Heart right ventricle (tissue), 16 donors: ENCODE measurements around the gene SVEP1. TPM values are rescaled to one million over a fixed set of nuclear protein-coding genes. Genes with fewer than 3 reads are reported as not detected.
"Not testable (repeated sequence)": the region's sequence is repeated elsewhere in the genome, so short reads cannot be mapped to it uniquely, and the experiment has no call there.

ENCODE experiments used
- ATAC-seq, 8 donors: fragments of 200-7000 bp; cut with Tn5 transposase; one replicate each; pipeline ENCODE4 v1.9.1; 2020; ENCODE audit warnings: mild to moderate bottlenecking in 8 of 8, moderate library complexity in 8 of 8, moderate number of reproducible peaks in 1 of 8
- DNase-seq, 2 donors: peaks; one replicate each; pipeline ENCODE4 v3.0.0-alpha.2; 2020
- H3K27ac ChIP-seq, 10 donors: fragments of 200-600 bp; sonication (generic) in 2 of 10; one replicate each; pipeline versions ENCODE4 v1.5.0 to v1.8.0; 2020 to 2022; ENCODE audit warnings: mild to moderate bottlenecking in 3 of 10
- H3K27me3 ChIP-seq, 7 donors: fragments of 200-600 bp; one replicate each; pipeline ENCODE4 v1.8.0; 2021 to 2022; ENCODE audit warnings: mild to moderate bottlenecking in 2 of 7
- H3K36me3 ChIP-seq, 9 donors: fragments of 200-600 bp; sonication (generic) in 1 of 9; one replicate each; pipeline versions ENCODE4 v1.5.0 to v1.8.0; 2020 to 2022; ENCODE audit warnings: mild to moderate bottlenecking in 2 of 9
- H3K4me1 ChIP-seq, 9 donors: fragments of 200-600 bp; sonication (generic) in 1 of 9; one replicate each; pipeline versions ENCODE4 v1.5.0 to v1.8.0; 2020 to 2022; ENCODE audit warnings: mild to moderate bottlenecking in 4 of 9
- H3K4me3 ChIP-seq, 10 donors: fragments of 200-600 bp; sonication (generic) in 2 of 10; one replicate each; pipeline versions ENCODE4 v1.5.0 to v1.8.0; 2020 to 2022; ENCODE audit warnings: mild to moderate bottlenecking in 7 of 10, moderate library complexity in 2 of 10
- H3K9me3 ChIP-seq, 11 donors: fragments of 200-600 bp in 10 of 11; sonication (generic) in 2 of 11; one replicate each; pipeline versions ENCODE4 v1.5.0 to v1.8.0; 2013 to 2022; ENCODE audit warnings: mild to moderate bottlenecking in 2 of 11, control low read depth in 1 of 11, moderate library complexity in 1 of 11
- CTCF ChIP-seq, 9 donors: fragments of 200-600 bp; sonication (generic) in 2 of 9; IDR thresholded peaks; one replicate each; pipeline versions ENCODE4 v1.5.0 to v1.8.0; 2021 to 2022; ENCODE audit warnings: antibody characterized with exemption in 9 of 9, mild to moderate bottlenecking in 5 of 9, moderate library complexity in 1 of 9
- WGBS, 2 donors: extraction: QIAGEN DNeasy Blood & Tissue Kit; methylation state at CpG; one replicate each; pipeline ENCODE4 v1.1.7; 2013; ENCODE audit warnings: inconsistent platforms in 1 of 2; 5-methylcytosine and 5-hydroxymethylcytosine counted together
- intact Hi-C, 10 donors: fragments of 100-400 bp; cut with DNase I; formaldehyde crosslinking; loops; one replicate each; pipeline versions ENCODE4 v1.11.1 to v1.14.2; 2022
- polyA plus RNA-seq, 2 donors: library from polyadenylated mRNA; stranded (reverse); fragments of 200-250 nt; gene quantifications; one replicate each; pipeline ENCODE4 v1.2.3, GENCODE V29; 2013
- total RNA-seq, 10 donors: library from RNA; stranded (reverse); fragmentation: NEBNext Ultra II Directional in 3 of 10; extraction: Animal tissue kit (Norgen Biotek cat#: 25700) in 3 of 10; gene quantifications; one replicate each; pipeline versions ENCODE4 v1.2.1 to v1.2.4, GENCODE V29; 2021 to 2023
- donor health status: Arrhythmogenic right ventricular cardiomyopathy.
- donor health status: ischemic (EF 13 %, LVEDD 7.1; RV severe dilation, severe dysfunction).
- donor health status: healthy with polysubstance abuse.
- donor health status: DM: no; HTN: yes; CAD: no.
- donor health status: DM: no; HTN: no; CAD: no.
- donor health status: ischemic (EF 25% LVEDD 6.9; RV normal size, moderate dysfunction).
- donor health status: ischemic (EF 25% LVEDD 5.7; RV mildly dilated, moderate dysfunction).
- donor health status: healthy.
- donor health status: DM: yes; HTN: yes; CAD: no.
- donor health status: Ischemic cardiomyopathy.
- donor health status: ischemic (EF 35%, LVEDD 5.7; RV mildly dilated, moderate dysfunction).
- donor health status: nonischemic (EF 11% LVEDD 7.7; RV severe dilation, severe dysfunction).
- donor health status: DM: yes; HTN: yes; CAD: no.
- donor health status: PGD.
- donor health status: ischemic (EF 29% LVEDD 5.4; RV normal size, mild dysfunction).
- donor health status: nonischemic (EF 23%, LVEDD 6.1; RV moderate dilation, normal function).

SVEP1 gene
- total and polyA plus RNA-seq, 12 donors: 0.66 to 16.4 (median 6.3) TPM

- H3K27ac ChIP-seq: no peak overlapping the region
- ATAC-seq: no peak
- H3K4me1 ChIP-seq: peaks cover 0 to 9% (median 0%) of the 10 kb centered on the region in 9 donors
- peaks cover 0 to 7% (median 0%) of the 10 kb centered on the region in 11 donors for H3K9me3 ChIP-seq
- no peak overlapping the region for H3K4me3 ChIP-seq
- H3K27me3 ChIP-seq: no peaks in the 10 kb centered on the region
- TF ChIP-seq CTCF (IDR thresholded peaks at IDR 0.05): no peak
- intact Hi-C loops: no loop called here
- no peak for DNase-seq
- H3K36me3 ChIP-seq: no peaks in the 10 kb centered on the region
Observed at GRCh38 chr9:110531776-110532175, 47.8 kb downstream of the SVEP1 start.

GRCh38 chr9:110531241-110531640 is 48.3 kb downstream of the SVEP1 start:
- H3K4me1 ChIP-seq, H3K9me3 ChIP-seq, H3K36me3 ChIP-seq, ATAC-seq, H3K4me3 ChIP-seq, H3K27ac ChIP-seq, intact Hi-C loops, H3K27me3 ChIP-seq, DNase-seq: not testable (repeated sequence)
- WGBS, 2 donors: 54 to 61% methylated on average over 1 of the region's 1 CpG

- TF ChIP-seq CTCF (IDR thresholded peaks at IDR 0.05): no peak
- intact Hi-C loops: loop anchor here in 1 of 10 donors (10.0 kb wide), 1 partner anchor 56 kb away; no protein-coding TSS in a partner anchor
- peaks cover 0 to 7% (median 0%) of the 10 kb centered on the region in 11 donors for H3K9me3 ChIP-seq
- no peak overlapping the region for H3K27ac ChIP-seq
- DNase-seq (no peak), ATAC-seq (no peak)
- H3K4me3 ChIP-seq: no peak overlapping the region
- H3K27me3 ChIP-seq: no peaks in the 10 kb centered on the region
- H3K4me1 ChIP-seq: peaks cover 0 to 3% (median 0%) of the 10 kb centered on the region in 9 donors
- no peaks in the 10 kb centered on the region for H3K36me3 ChIP-seq
Observed at GRCh38 chr9:110528645-110529044, 50.9 kb downstream of the SVEP1 start.

GRCh38 chr9:110526426-110526825 is 53.1 kb downstream of the SVEP1 start:
- no peak for TF ChIP-seq CTCF (IDR thresholded peaks at IDR 0.05)
- DNase-seq: no peak
- ATAC-seq: no peak
- H3K9me3 ChIP-seq: peaks cover 0 to 7% (median 0%) of the 10 kb centered on the region in 11 donors
- H3K4me1 ChIP-seq: peaks cover 0 to 4% (median 0%) of the 10 kb centered on the region in 9 donors
- no peaks in the 10 kb centered on the region for H3K27me3 ChIP-seq
- 63 to 84% methylated on average over 1 of the region's 1 CpG for WGBS, 2 donors
- no peaks in the 10 kb centered on the region for H3K36me3 ChIP-seq
- intact Hi-C loops: loop anchor here in 1 of 10 donors (10.0 kb wide), 1 partner anchor 58 kb away; no protein-coding TSS in a partner anchor
- H3K4me3 ChIP-seq: no peak overlapping the region
- no peak overlapping the region for H3K27ac ChIP-seq

- Histone ChIP-seq H3K27ac (peak overlapping the region in 2 of 10 donors; percentile 6 to 25), H3K27me3 (no peaks in the 10 kb centered on the region), H3K4me1 (peaks cover 0 to 21% (median 0%) of the 10 kb centered on the region in 9 donors), H3K36me3 (no peaks in the 10 kb centered on the region), H3K9me3 (no peaks in the 10 kb centered on the region), H3K4me3 (no peak overlapping the region)
- DNase-seq (no peak), ATAC-seq (no peak)
- 72 to 77% methylated on average over 2 of the region's 2 CpGs for WGBS, 2 donors
- TF ChIP-seq CTCF (IDR thresholded peaks at IDR 0.05): no peak
- intact Hi-C loops: loop anchor here in 1 of 10 donors (10.0 kb wide), 1 partner anchor 64 kb away; no protein-coding TSS in a partner anchor
Observed at GRCh38 chr9:110521206-110521605, 58.3 kb downstream of the SVEP1 start.
